HG03378 (cell line): ENCODE data around the gene MAN1C1.
"Not testable (repeated sequence)": the region's sequence is repeated elsewhere in the genome, so short reads cannot be mapped to it uniquely, and the experiment has no call there.

Experiments used
- ATAC-seq: cut with Tn5 transposase; IDR thresholded peaks from one replicate; pipeline ENCODE4 v1.9.1; 2021; ENCODE audit warnings: mild to moderate bottlenecking, moderate library complexity; ENCODE audit not compliant: unreplicated experiment

Gene MAN1C1

DNA sequence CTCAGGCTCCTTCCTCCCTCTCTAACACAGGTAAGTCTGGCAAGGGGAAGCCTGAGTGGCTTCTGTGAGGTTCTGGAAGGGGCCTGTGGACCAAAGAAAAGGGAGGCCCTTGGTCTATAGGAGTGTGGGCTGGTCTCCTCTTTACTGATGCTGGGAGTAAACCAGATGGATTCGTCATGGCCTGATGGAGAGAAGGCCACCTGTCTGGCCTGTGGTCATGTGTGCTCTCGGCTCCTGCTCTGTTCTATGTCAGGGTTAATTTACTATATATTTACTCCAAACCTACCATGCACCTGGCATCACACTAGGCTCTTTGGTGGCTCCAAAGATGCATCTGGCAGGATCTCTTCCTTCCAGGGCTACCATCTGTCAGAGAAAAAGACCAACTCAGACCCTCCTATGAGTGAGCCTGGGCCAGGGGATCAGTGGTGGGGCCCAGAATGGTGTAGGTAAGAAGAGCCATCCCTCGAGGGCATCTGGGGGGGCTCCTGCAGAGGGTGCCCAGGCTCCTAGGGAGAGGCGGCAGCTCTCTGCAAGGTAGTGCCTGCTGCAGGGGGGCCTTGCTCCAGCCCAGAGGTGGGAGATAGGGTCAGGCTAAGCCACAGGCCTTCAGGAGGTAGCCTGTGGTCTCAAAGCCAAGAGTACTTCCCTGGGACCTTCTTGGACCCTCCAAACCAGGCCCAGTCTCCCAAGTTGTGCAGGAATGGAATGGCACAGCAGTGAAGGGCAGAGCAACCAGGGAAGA is 115.2 kb downstream of the MAN1C1 start:
- ATAC-seq: no peak

- ATAC-seq: no peak
Observed at GRCh38 chr1:25732821-25733220, 116.2 kb downstream of the MAN1C1 start.

- no peak for ATAC-seq
Observed at GRCh38 chr1:25733271-25733670, 116.7 kb downstream of the MAN1C1 start.

- not testable (repeated sequence) for ATAC-seq
Observed at GRCh38 chr1:25734991-25735390, 118.4 kb downstream of the MAN1C1 start.

- no peak for ATAC-seq
Observed at GRCh38 chr1:25735956-25736529, 119.5 kb downstream of the MAN1C1 start.

DNA sequence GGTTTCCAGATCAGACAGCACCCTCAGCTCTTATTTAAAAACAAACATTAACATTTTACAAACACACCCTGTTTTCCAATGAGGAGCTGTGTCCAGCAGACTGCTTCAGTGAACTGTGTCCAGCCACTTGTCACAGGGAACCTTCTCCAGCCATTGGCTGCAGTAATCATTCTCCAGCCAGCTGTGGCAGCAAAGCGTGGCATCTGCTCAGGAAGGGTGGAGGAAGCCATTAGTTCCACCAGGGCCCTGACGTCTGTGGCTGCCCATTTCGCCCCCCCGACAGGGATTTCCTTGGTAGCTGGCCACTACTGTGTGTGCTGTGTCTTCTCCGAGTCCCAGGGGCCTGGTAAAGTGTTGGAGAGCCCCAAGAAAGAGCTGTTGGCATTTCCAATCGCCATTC is 120.5 kb downstream of the MAN1C1 start:
- no peak for ATAC-seq

- no peak for ATAC-seq
Observed at GRCh38 chr1:25738499-25738898, 121.9 kb downstream of the MAN1C1 start.

- no peak for ATAC-seq
Observed at GRCh38 chr1:25739341-25739740, 122.8 kb downstream of the MAN1C1 start.

GRCh38 chr1:25740071-25740470 is 123.5 kb downstream of the MAN1C1 start:
- ATAC-seq: no peak

GRCh38 chr1:25742316-25742715 is 125.7 kb downstream of the MAN1C1 start:
- no peak for ATAC-seq

DNA sequence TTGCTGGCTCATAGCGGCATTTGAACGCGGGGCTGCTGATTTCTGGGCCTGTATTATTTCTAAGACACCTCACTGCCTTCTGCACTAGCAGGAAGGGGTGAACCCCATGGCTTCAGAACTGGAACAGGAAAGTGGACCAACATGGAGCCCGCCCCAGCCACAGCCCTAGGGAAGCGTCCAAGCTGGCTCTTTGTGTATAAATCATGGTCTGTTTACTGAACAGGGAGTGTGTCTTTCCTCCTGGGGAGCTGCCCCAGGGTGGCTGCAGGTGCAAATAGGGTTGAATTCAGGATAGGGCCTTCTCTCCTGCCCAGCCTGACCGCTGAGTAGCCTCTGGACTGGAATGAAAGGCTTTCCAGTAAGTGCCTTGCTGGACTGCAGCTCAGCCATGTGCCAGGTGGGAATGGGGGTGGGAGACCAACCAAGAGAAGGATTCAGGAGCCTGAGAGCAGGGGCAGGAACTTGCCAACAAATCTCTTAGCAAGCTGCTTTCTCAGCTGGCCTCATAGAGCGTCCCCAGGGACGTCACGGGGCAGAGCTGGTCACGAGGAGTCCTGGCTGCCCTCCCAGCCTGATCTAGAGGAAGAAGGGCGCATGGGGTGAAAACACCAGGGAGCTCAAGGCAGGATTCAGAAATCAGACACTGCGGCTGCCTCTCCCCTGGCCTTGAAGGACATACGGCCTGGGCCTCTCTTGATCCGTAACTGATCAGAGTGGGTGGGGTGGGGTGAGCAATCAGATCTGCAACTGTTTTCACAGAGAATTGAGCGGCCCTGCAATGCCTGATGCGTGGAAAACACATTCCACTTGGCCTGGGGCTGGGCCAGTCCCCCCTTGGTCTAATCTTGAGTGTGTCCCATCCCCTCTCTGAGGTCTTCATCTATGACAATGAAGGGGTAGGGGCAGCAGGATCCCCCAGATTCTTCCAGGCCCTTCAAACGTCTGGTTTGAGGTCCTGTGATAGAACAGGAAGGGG is 126.9 kb downstream of the MAN1C1 start:
- no peak for ATAC-seq

DNA sequence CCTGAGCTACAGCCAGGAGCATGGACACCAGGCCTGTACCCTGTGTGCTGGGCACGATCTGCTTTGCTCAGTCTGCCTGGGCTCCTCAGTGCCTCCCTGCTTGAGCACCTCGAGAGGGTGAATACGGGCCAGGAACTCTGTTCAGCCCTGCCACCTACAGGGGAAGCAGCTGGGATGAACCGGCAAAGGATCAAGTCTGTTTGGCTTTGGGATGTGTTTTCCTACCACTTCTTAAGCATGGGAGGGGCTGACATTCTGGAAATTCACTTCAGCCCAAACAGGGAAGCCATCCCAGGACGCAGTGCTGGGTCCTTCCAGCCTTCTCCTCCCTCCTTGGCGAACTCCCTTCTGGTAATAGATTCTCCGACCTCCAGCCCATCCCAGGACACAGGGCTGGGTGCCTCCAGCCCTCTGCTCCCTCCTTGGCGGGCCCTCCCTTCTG is 127.6 kb downstream of the MAN1C1 start:
- ATAC-seq: no peak

DNA sequence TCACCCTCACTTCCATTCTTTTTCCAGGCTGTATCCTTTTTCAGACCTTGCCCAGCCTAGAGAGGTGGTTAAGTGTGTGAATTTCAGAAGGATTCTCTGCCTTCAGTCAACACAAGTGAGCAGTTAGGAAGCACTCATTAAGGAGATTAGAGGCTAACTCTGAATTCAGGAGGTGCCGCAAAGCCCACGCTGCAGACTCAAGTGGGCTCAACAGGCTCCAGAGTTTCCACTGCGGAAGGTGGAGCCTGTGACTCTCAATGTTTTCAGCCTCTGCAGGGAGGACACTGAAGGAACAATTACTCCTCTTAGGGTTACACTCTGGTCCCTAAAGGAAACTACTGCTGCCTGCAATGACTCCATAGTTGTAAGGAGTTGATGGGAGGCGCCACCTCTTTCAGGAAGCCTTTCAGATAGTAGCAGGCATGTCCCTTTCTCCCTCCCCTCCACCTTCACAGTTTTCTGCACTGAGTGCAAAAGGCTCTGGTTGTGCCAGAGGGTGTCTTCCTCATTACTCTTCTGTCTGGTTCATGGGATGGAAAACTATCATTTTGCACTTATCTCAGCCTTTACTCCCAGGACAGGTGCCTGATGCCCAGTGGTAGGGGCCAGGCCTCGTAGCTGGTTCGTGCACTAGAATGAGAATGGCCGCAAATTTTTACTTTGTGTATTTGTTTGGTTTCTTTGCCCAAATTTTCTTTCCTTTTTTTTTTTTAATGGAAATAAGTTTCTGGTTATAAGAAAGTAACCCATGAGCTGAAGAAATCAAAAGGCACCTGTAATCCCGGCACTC is 128.2 kb downstream of the MAN1C1 start:
- ATAC-seq: no peak

DNA sequence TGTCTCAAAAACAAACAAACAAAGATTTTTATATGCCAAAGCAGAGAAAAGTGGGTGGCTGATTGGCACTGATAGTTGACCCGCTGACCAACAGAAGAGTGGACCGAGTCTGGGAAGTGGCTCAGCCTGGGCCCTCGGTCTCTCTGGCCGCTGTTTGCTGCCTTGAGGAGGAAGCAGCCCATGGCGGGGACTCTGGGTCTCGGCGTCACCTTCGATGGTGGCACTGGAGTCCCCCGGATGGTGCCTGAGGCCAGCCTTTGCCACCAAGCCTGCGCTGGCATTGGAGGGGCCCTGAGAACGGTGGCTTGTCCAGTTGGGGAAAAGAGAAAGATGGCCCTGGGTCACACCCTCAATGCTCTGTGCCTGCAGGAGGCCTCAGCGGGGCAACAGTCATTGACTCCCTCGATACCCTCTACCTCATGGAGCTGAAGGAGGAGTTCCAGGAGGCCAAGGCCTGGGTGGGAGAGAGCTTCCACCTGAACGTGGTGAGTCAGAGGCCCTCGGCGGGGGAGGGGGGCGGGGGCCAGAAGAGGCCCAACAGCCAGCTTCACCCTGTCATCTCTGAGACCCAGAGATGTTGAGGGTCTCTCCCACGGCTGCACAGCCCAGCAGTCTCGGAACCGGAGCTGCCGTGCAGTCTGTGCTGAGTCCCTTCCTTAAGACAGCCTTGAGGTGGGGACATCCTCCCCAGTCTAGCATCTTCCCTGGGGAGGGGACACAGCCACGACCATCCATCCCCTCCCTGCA is 129.9 kb downstream of the MAN1C1 start:
- ATAC-seq: no peak

- ATAC-seq: no peak
Observed at GRCh38 chr1:25747046-25747719, 130.6 kb downstream of the MAN1C1 start.

- no peak for ATAC-seq
Observed at GRCh38 chr1:25748531-25749205, 132.1 kb downstream of the MAN1C1 start.

DNA sequence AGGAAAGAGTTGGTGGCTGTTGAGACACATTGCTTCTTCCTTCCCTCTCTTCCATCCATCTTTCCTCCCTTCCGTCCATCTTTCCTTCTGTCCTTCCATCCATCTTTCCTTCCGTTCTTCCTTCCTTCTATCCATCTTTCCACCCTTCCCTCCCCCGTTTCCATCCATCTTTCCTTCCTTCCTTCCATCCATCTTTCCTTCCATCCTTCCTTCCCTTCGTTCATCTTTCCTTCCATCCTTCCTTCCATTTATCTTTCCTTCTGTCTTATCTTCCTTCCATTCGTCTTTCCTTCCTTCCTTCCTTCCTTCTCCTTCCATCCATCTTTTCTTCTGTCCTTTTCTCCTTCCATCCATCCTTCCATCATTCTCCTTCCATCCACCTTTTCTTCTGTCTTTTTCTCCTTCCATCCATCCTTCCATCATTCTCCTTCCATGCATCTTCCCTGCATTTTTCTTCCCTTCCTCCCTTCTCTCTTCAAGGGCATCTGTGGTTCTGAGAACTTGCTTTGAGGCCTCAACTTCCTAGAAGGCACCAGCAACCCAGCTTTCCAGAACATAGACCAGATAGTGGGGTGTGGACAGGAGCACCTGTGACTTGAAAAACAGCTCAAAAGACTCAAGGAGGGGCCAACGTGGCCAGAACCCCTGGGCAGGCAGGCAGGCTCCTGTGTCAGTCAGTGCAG is 134.5 kb downstream of the MAN1C1 start:
- ATAC-seq: no peak

DNA sequence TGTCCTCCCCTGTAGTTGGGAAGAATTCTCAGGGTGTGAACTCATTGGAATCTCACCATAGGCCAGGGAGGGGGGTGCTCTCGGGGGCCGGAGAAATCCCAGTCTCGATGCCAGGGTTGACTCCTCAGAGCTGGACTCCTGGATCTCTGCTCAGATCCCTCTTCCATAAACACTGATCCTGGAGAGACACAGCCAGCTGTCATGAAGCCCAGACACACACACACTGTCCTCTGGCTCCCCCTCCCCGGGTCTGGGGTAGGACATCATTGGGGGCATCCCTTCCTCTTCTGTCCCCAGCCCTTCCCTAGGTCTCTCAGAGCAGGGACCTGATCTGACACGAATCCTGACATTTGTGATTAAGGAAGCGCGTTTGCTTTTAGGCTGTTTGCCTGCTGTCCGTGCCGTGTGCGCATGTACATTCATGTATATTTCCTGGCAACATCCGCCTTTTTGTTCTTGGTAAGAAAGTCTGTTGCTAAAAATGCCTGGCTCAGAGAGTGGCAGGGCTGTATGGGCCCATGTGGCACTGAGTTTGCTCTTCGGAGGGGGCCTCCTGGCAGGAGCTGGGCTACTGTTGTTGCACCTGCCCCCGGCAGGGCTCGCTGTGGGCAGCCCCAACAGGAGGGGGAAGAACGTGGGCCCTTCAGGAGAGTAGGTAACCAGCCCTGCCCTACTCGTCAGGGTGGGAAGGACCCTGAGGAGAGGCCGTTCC is 138.0 kb downstream of the MAN1C1 start:
- ATAC-seq: no peak
